Measurements from ENCODE around the gene NAALADL2. TPM values are rescaled to one million over a fixed set of nuclear protein-coding genes. Genes with fewer than 3 reads are reported as not detected.

NAALADL2 gene
- total and polyA plus RNA-seq, 2 of the 13 experiments (the other 11 are each of a cell fraction or from before 2014, with no cell fraction given): 0.08 TPM; not detected in 1

DNA sequence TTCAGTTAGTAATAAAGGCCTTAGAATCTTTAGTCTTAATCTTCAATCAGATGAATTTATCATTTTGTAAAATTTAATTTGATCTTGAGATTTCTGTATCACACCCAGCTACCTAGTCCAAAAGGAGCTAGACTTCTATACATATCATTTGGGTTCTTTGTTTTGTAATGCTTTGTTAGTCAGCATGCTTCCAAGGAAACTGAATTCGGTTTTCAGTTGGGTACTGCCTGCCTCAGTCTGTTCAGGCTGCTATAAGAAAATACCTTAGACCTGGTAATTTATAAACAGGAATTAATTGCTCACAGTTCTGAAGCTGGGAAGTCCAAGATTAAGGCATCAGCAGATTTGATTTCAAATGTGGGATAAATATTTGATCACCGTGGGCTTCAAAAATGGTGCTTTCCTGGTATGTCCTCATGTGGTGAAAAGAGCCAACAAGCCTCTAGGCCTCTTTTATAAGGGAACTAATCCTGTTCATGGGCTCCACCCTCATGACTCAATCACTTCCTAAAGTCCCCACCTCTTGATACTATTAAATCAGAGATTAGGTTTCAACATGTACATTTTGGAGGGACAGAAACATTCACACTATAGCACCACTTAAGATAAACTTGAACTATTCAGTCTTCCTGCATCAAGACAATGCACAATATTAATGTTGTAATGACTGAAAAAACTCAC lies 800.7 kb downstream of the NAALADL2 start:
- WGBS (ENCODE audit: low lambda C conversion rate): 0% methylated on average over 2 of the region's 2 CpGs
- no peak for FAIRE-seq
- CTCF ChIA-PET (ENCODE audit: low intra/inter-chr PET ratio, low total read pairs): no interaction called here

More for the DNA sequence above, 800.7 kb downstream of the NAALADL2 start:
- Histone ChIP-seq H3K27ac (ENCODE audit: extremely low read length, insufficient read depth, low read length) (no peak overlapping the region), H3K4me3 (replicated peaks in 1 of 3; ENCODE audit: insufficient read depth in 1 of 3, low read depth in 2 of 3, low read length in 3 of 3) (no peak overlapping the region), H3K79me2 (ENCODE audit: insufficient read depth, low read length) (no peaks in the 10 kb centered on the region), H3K4me1 (ENCODE audit: insufficient read depth, low read length) (no peaks in the 10 kb centered on the region), H3K36me3 (replicated peaks in 1 of 2; ENCODE audit: control insufficient read depth in 1 of 2, insufficient read depth in 2 of 2, low read length in 2 of 2) (no peaks in the 10 kb centered on the region), H3K9ac (ENCODE audit: insufficient read depth, low read depth, low read length) (no peak overlapping the region), H2AFZ (ENCODE audit: low read length) (no peak overlapping the region), H4K20me1 (ENCODE audit: insufficient read depth, low read length) (no peaks in the 10 kb centered on the region), H3K4me2 (ENCODE audit: low read depth, low read length) (no peak overlapping the region), H3K9me3 (ENCODE audit: low read length) (no peaks in the 10 kb centered on the region; the same call in 1 of the 2 replicates), H3K27me3 (ENCODE audit: control insufficient read depth in 1 of 2, insufficient read depth in 2 of 2, low read length in 2 of 2) (no peaks in the 10 kb centered on the region)
- in situ Hi-C loops (cut with HindIII; ENCODE audit: extremely low pct_ligation_motif_present, low pct_unique_long_range_greater_than_20kb) (no loop called here), intact Hi-C loops (cut with micrococcal nuclease; ENCODE audit: unreplicated experiment) (no loop called here)
- no peak for ATAC-seq
- DNase-seq (ENCODE audit: low spot score): no peak
- TF ChIP-seq TSC22D2 (CRISPR knock-in tag; IDR thresholded peaks at IDR 0.05; ENCODE audit: borderline replicate concordance) (no peak), CENPX (CRISPR knock-in tag; IDR thresholded peaks at IDR 0.05) (no peak), YEATS4 (CRISPR knock-in tag; IDR thresholded peaks at IDR 0.05; ENCODE audit: borderline replicate concordance) (no peak), ATF7-NPFF (CRISPR knock-in tag; IDR thresholded peaks at IDR 0.05; ENCODE audit: low read depth) (no peak), ZNF615 (CRISPR knock-in tag; IDR thresholded peaks at IDR 0.05; ENCODE audit: borderline replicate concordance) (no peak), SCMH1 (CRISPR knock-in tag; IDR thresholded peaks at IDR 0.05; ENCODE audit: borderline replicate concordance) (no peak), RARG (CRISPR knock-in tag; IDR thresholded peaks at IDR 0.05; ENCODE audit: low read depth) (no peak), ZNF552 (CRISPR knock-in tag; IDR thresholded peaks at IDR 0.05; ENCODE audit: borderline replicate concordance) (no peak), DMAP1 (CRISPR knock-in tag; IDR thresholded peaks at IDR 0.05) (no peak), CREM (IDR thresholded peaks at IDR 0.05) (no peak), CREM (CRISPR knock-in tag; IDR thresholded peaks at IDR 0.05) (no peak), ZNF274 (CRISPR knock-in tag; IDR thresholded peaks at IDR 0.05) (no peak), ZNF224 (CRISPR knock-in tag; IDR thresholded peaks at IDR 0.05) (no peak)
- TF ChIP-seq, protein P1, sequence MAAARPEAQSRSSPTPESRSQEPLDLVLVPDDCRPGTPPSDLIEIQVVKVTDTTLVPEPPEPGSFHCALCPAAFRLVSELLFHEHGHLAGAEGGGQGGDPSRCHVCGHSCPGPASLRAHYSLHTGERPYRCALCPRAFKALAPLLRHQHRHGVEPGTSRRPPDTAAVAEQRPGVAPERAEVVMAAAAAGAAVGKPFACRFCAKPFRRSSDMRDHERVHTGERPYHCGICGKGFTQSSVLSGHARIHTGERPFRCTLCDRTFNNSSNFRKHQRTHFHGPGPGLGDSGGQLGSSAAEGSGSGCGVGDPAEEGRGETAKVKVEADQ (CRISPR knock-in tag; IDR thresholded peaks at IDR 0.05; ENCODE audit: borderline replicate concordance): no peak
- TF ChIP-seq, protein P2, sequence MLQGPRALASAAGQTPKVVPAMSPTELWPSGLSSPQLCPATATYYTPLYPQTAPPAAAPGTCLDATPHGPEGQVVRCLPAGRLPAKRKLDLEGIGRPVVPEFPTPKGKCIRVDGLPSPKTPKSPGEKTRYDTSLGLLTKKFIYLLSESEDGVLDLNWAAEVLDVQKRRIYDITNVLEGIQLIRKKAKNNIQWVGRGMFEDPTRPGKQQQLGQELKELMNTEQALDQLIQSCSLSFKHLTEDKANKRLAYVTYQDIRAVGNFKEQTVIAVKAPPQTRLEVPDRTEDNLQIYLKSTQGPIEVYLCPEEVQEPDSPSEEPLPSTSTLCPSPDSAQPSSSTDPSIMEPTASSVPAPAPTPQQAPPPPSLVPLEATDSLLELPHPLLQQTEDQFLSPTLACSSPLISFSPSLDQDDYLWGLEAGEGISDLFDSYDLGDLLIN (CRISPR knock-in tag; IDR thresholded peaks at IDR 0.05; ENCODE audit: borderline replicate concordance): no peak
- POLR2A ChIA-PET: no interaction called here
- no TSS peak for BruUV-seq (replicated peaks)
